GM23338 (cell line): Measurements from ENCODE around the gene SLC32A1. TPM values are rescaled to one million over a fixed set of nuclear protein-coding genes. Genes with fewer than 3 reads are reported as not detected.
A peak's percentile ranks its signal among the peaks of the same experiment; 100 is the strongest.

Experiments
- ATAC-seq: fragments of 200-7000 bp; cut with Tn5 transposase; 3 replicates; pipeline ENCODE4 v1.9.1; 2020
- DNase-seq: peaks from one replicate; pipeline ENCODE4 v3.0.0-alpha.2; 2015; ENCODE audit warnings: low spot score
- H2AFZ ChIP-seq: fragments of 200-600 bp; sonication (generic); 2 replicates; pipeline ENCODE4 v1.8.0; 2016; ENCODE audit warnings: antibody characterized with exemption, mild to moderate bottlenecking, moderate library complexity
- H3F3A ChIP-seq: fragments of 200-600 bp; sonication (generic); replicated peaks from 2 replicates; pipeline ENCODE4 v1.8.0; 2017; ENCODE audit warnings: antibody characterized with exemption, mixed run types, low read depth
- H3K27ac ChIP-seq: fragments of 200-600 bp; sonication (generic); 2 replicates; pipeline ENCODE4 v1.6.1; 2016; ENCODE audit warnings: low read depth
- H3K27me3 ChIP-seq: fragments of 200-600 bp; sonication (generic); 2 replicates; pipeline ENCODE4 v1.8.0; 2016; ENCODE audit warnings: mild to moderate bottlenecking, mixed run types, moderate library complexity; ENCODE audit not compliant: insufficient read depth
- H3K36me3 ChIP-seq: fragments of 200-600 bp; sonication (generic); 2 replicates; pipeline ENCODE4 v1.8.0; 2016; ENCODE audit warnings: mild to moderate bottlenecking; ENCODE audit not compliant: insufficient read depth
- H3K4me1 ChIP-seq: fragments of 200-600 bp; sonication (generic); 2 replicates; pipeline ENCODE4 v1.8.0; 2016; ENCODE audit warnings: mild to moderate bottlenecking, moderate library complexity; ENCODE audit not compliant: insufficient read depth
- H3K4me2 ChIP-seq: fragments of 200-600 bp; sonication (generic); 2 replicates; pipeline ENCODE4 v1.7.1; 2017; ENCODE audit warnings: mixed run types
- H3K4me3 ChIP-seq: fragments of 200-600 bp; sonication (generic); 2 replicates; pipeline ENCODE4 v1.6.1; 2016; ENCODE audit warnings: mixed run types
- H3K79me2 ChIP-seq: fragments of 200-600 bp; sonication (generic); replicated peaks from 2 replicates; pipeline ENCODE4 v1.8.0; 2017; ENCODE audit warnings: mild to moderate bottlenecking; ENCODE audit not compliant: insufficient read depth
- H3K9me2 ChIP-seq: fragments of 200-600 bp; sonication (generic); 2 replicates; pipeline ENCODE4 v1.8.0; 2017; ENCODE audit not compliant: insufficient read depth
- H4K20me1 ChIP-seq: fragments of 200-600 bp; sonication (generic); replicated peaks from 2 replicates; pipeline ENCODE4 v1.8.0; 2017; ENCODE audit warnings: mild to moderate bottlenecking; ENCODE audit not compliant: insufficient read depth
- H3K27ac Mint-ChIP-seq: 2 replicates; pipeline ENCODE4 v1.8.0; 2020; ENCODE audit warnings: inconsistent platforms, mild to moderate bottlenecking, moderate library complexity, mixed read lengths
- H3K27me3 Mint-ChIP-seq: 3 replicates; pipeline ENCODE4 v1.8.0; 2022; ENCODE audit warnings: low read depth, mild to moderate bottlenecking, moderate library complexity, mixed read lengths, inconsistent platforms; ENCODE audit not compliant: insufficient read depth, poor library complexity
- H3K36me3 Mint-ChIP-seq: 3 replicates; pipeline ENCODE4 v1.8.0; 2021; ENCODE audit warnings: low read depth, mild to moderate bottlenecking, inconsistent platforms, moderate library complexity, mixed read lengths
- H3K4me1 Mint-ChIP-seq: 3 replicates; pipeline ENCODE4 v1.8.0; 2020; ENCODE audit warnings: mild to moderate bottlenecking, inconsistent platforms, mixed read lengths
- H3K4me3 Mint-ChIP-seq: 3 replicates; pipeline ENCODE4 v1.8.0; 2021; ENCODE audit warnings: moderate library complexity, mild to moderate bottlenecking, inconsistent platforms, mixed read lengths
- H3K9me3 Mint-ChIP-seq: 3 replicates; pipeline ENCODE4 v1.8.0; 2020; ENCODE audit warnings: moderate library complexity, mild to moderate bottlenecking, inconsistent platforms, mixed read lengths
- CREB1 ChIP-seq: fragments of 250-450 bp; sonication (Bioruptor Pico); IDR thresholded peaks from 2 replicates; pipeline ENCODE4 v1.5.0; 2020; ENCODE audit warnings: low read depth, mild to moderate bottlenecking, moderate library complexity
- EZH2 ChIP-seq: fragments of 200-600 bp; sonication (generic); IDR thresholded peaks from one replicate; pipeline ENCODE4 v1.8.0; 2017; ENCODE audit warnings: antibody characterized with exemption, mild to moderate bottlenecking, low read depth; ENCODE audit not compliant: unreplicated experiment
- STAT1 ChIP-seq: IDR thresholded peaks from one replicate; pipeline ENCODE4 v1.6.1; 2016; ENCODE audit warnings: antibody characterized with exemption; ENCODE audit not compliant: unreplicated experiment
- polyA plus RNA-seq: library from polyadenylated mRNA; unstranded; fragments of >200 nt; fragmentation: Nextera tagmentation; extraction: Ambion mirVana; gene quantifications from 2 replicates; pipeline ENCODE4 v1.2.1, GENCODE V29; 2016
- total RNA-seq: library from RNA; depleted of rRNA; stranded (reverse); fragments of >200 nt; shearing (Covaris generic); gene quantifications from 2 replicates; pipeline ENCODE4 v1.2.3, GENCODE V29; 2014
- TF ChIP-seq, protein P1 (sequence below): fragments of 250-450 bp; sonication (Bioruptor Pico); IDR thresholded peaks from 2 replicates; pipeline ENCODE4 v1.5.0; 2020; ENCODE audit warnings: mild to moderate bottlenecking, moderate library complexity
- TF ChIP-seq, protein P2 (sequence below), 2 experiments: fragments of 200-600 bp in 1 of 2; sonication (generic) in 1 of 2; conservative IDR thresholded peaks; 2 replicates each; pipeline versions ENCODE4 v1.5.1 to v1.6.1; 2016 to 2017; ENCODE audit warnings: antibody characterized with exemption in 2 of 2, low read depth in 2 of 2, mild to moderate bottlenecking in 2 of 2, moderate library complexity in 1 of 2

The SLC32A1 gene
- total and polyA plus RNA-seq, 2 experiments from 2014 or later: 0.87 TPM; not detected in 1

DNA sequence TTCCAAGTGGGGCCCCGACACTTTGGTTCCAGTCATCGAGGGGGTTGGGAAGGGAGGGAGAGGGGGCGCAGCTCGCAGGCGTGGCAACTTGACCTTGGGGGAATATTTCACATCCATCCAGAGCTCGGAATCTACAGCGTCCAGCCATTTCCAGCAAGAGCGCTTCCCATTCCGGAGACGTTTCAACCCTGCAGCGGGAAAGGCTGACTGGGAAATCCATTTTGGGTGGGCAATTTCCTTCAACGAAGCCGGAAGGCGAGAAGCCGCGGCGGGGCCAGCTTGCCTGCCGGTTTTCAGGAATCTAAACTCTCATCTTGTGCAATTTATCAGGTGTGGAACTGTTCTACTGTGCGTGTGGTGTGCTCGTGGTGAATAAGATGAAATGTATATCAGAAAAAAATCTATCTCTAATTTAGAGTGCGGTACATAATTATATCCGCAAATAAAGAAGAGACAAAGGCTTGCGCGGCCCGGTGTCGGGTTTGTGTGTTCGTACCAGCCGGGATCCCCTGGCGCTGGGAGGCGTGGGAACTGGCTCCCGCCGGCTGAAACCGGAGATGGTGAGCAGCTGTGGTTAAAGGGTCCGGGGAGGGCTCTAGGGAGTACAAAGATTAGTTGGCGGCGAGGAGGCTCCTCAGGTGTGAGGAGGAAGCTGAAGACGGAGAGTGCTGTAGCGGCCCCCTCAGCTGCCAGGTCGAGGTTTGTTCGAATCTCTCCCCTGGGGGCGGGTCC, 4.8 kb downstream of the SLC32A1 start (continued):
- TF ChIP-seq, protein P1, sequence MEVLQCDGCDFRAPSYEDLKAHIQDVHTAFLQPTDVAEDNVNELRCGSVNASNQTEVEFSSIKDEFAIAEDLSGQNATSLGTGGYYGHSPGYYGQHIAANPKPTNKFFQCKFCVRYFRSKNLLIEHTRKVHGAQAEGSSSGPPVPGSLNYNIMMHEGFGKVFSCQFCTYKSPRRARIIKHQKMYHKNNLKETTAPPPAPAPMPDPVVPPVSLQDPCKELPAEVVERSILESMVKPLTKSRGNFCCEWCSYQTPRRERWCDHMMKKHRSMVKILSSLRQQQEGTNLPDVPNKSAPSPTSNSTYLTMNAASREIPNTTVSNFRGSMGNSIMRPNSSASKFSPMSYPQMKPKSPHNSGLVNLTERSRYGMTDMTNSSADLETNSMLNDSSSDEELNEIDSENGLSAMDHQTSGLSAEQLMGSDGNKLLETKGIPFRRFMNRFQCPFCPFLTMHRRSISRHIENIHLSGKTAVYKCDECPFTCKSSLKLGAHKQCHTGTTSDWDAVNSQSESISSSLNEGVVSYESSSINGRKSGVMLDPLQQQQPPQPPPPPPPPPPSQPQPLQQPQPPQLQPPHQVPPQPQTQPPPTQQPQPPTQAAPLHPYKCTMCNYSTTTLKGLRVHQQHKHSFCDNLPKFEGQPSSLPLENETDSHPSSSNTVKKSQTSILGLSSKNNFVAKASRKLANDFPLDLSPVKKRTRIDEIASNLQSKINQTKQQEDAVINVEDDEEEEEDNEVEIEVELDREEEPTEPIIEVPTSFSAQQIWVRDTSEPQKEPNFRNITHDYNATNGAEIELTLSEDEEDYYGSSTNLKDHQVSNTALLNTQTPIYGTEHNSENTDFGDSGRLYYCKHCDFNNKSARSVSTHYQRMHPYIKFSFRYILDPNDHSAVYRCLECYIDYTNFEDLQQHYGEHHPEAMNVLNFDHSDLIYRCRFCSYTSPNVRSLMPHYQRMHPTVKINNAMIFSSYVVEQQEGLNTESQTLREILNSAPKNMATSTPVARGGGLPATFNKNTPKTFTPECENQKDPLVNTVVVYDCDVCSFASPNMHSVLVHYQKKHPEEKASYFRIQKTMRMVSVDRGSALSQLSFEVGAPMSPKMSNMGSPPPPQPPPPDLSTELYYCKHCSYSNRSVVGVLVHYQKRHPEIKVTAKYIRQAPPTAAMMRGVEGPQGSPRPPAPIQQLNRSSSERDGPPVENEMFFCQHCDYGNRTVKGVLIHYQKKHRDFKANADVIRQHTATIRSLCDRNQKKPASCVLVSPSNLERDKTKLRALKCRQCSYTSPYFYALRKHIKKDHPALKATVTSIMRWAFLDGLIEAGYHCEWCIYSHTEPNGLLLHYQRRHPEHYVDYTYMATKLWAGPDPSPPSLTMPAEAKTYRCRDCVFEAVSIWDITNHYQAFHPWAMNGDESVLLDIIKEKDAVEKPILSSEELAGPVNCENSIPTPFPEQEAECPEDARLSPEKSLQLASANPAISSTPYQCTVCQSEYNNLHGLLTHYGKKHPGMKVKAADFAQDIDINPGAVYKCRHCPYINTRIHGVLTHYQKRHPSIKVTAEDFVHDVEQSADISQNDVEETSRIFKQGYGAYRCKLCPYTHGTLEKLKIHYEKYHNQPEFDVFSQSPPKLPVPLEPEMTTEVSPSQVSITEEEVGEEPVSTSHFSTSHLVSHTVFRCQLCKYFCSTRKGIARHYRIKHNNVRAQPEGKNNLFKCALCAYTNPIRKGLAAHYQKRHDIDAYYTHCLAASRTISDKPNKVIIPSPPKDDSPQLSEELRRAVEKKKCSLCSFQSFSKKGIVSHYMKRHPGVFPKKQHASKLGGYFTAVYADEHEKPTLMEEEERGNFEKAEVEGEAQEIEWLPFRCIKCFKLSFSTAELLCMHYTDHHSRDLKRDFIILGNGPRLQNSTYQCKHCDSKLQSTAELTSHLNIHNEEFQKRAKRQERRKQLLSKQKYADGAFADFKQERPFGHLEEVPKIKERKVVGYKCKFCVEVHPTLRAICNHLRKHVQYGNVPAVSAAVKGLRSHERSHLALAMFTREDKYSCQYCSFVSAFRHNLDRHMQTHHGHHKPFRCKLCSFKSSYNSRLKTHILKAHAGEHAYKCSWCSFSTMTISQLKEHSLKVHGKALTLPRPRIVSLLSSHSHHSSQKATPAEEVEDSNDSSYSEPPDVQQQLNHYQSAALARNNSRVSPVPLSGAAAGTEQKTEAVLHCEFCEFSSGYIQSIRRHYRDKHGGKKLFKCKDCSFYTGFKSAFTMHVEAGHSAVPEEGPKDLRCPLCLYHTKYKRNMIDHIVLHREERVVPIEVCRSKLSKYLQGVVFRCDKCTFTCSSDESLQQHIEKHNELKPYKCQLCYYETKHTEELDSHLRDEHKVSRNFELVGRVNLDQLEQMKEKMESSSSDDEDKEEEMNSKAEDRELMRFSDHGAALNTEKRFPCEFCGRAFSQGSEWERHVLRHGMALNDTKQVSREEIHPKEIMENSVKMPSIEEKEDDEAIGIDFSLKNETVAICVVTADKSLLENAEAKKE (CRISPR knock-in tag): no peak
- TF ChIP-seq STAT1 (no peak), CREB1 (CRISPR knock-in tag) (no peak), EZH2 (peak; percentile 100)
- TF ChIP-seq, protein P2, sequence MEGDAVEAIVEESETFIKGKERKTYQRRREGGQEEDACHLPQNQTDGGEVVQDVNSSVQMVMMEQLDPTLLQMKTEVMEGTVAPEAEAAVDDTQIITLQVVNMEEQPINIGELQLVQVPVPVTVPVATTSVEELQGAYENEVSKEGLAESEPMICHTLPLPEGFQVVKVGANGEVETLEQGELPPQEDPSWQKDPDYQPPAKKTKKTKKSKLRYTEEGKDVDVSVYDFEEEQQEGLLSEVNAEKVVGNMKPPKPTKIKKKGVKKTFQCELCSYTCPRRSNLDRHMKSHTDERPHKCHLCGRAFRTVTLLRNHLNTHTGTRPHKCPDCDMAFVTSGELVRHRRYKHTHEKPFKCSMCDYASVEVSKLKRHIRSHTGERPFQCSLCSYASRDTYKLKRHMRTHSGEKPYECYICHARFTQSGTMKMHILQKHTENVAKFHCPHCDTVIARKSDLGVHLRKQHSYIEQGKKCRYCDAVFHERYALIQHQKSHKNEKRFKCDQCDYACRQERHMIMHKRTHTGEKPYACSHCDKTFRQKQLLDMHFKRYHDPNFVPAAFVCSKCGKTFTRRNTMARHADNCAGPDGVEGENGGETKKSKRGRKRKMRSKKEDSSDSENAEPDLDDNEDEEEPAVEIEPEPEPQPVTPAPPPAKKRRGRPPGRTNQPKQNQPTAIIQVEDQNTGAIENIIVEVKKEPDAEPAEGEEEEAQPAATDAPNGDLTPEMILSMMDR (conservative IDR thresholded peaks at IDR 0.05; ENCODE audit: low read depth in 2 of 2): no peak

DNA sequence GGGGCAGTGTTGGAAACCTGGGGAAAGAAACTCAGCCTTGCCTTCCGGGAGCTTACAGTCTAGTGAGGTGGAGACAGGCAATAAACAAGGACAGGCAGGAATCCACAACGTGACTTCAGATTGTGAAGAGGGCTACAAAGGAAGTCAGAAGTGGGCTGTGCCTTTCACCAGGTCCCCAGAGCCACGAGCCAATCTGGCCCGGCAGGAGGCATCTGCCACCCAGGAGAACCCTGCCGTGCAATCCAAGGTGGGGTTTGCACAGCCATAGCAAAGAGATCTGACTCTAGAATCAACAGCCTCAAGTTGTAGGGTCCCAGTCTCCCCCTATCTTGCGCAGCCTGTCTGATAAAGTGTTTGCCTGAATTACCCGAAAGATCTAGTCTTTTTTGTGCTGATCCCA, 5.5 kb downstream of the SLC32A1 start:
- H3K4me1 ChIP-seq: peaks cover 43% of the 10 kb centered on the region
- peaks cover 99% of the 10 kb centered on the region for H3K27me3 ChIP-seq
- H3K36me3 ChIP-seq: no peaks in the 10 kb centered on the region
- H3K9me2 ChIP-seq: no peaks in the 10 kb centered on the region
- peaks cover 11% of the 10 kb centered on the region; the same call in 1 of the 2 replicates for H3F3A ChIP-seq
- peak overlapping the region; percentile 74 for H3K4me3 Mint-ChIP-seq
- H3K4me3 ChIP-seq: peak overlapping the region; percentile 61
- no peak overlapping the region for H3K27ac Mint-ChIP-seq
- H3K4me2 ChIP-seq: peak overlapping the region; percentile 83
- no peaks in the 10 kb centered on the region for H3K79me2 ChIP-seq
- H3K4me1 Mint-ChIP-seq: peaks cover 47% of the 10 kb centered on the region
- H4K20me1 ChIP-seq: no peaks in the 10 kb centered on the region; the same call in 1 of the 2 replicates
- no peaks in the 10 kb centered on the region; the same call in 2 of the 3 replicates for H3K36me3 Mint-ChIP-seq
- no peak overlapping the region for H2AFZ ChIP-seq
- no peak overlapping the region for H3K27ac ChIP-seq
- ATAC-seq (no peak), DNase-seq (no peak)
- H3K9me3 Mint-ChIP-seq: peaks cover 13% of the 10 kb centered on the region
- peaks cover 84% of the 10 kb centered on the region for H3K27me3 Mint-ChIP-seq
- TF ChIP-seq, protein P1 (CRISPR knock-in tag): no peak
